HG03520 (cell line): ENCODE measurements around the gene CLDN17.

ENCODE experiments used
- ATAC-seq: cut with Tn5 transposase; IDR thresholded peaks from one replicate; pipeline ENCODE4 v1.9.1; 2021; ENCODE audit warnings: mild to moderate bottlenecking, moderate library complexity; ENCODE audit not compliant: unreplicated experiment

CLDN17 gene

GRCh38 chr21:30166705-30167104 lies at the start of gene CLDN17:
TSS of gene CLDN17 (minus strand) at chr21:30166805. CDS start at chr21:30166617, 188 bp downstream.
- no peak for ATAC-seq

- no peak for ATAC-seq
Measured at GRCh38 chr21:30216041-30216723, 49.6 kb upstream of the CLDN17 start, which contains the start of gene CLDN8. TSS of gene CLDN8 (minus strand) at chr21:30216097. CDS start at chr21:30215925, 172 bp downstream.

- ATAC-seq = no peak
Measured at GRCh38 chr21:30211071-30211470, 44.5 kb upstream of the CLDN17 start.

GRCh38 chr21:30209601-30210000 lies 43.0 kb upstream of the CLDN17 start:
- ATAC-seq = no peak

GRCh38 chr21:30207252-30207579 lies 40.6 kb upstream of the CLDN17 start:
- no peak for ATAC-seq

GRCh38 chr21:30206551-30207251 lies 40.1 kb upstream of the CLDN17 start:
- ATAC-seq = no peak

- ATAC-seq = no peak
Measured at GRCh38 chr21:30200000-30200399, 33.4 kb upstream of the CLDN17 start.

- no peak for ATAC-seq
Measured at GRCh38 chr21:30194701-30195299, 28.2 kb upstream of the CLDN17 start.

- ATAC-seq = no peak
Measured at GRCh38 chr21:30193201-30193600, 26.6 kb upstream of the CLDN17 start.

- ATAC-seq = no peak
Measured at GRCh38 chr21:30190554-30190953, 23.9 kb upstream of the CLDN17 start.

- no peak for ATAC-seq
Measured at GRCh38 chr21:30189773-30190172, 23.2 kb upstream of the CLDN17 start.

GRCh38 chr21:30186242-30186641 lies 19.6 kb upstream of the CLDN17 start:
- ATAC-seq = no peak

GRCh38 chr21:30168086-30168485 lies 1.5 kb upstream of the CLDN17 start:
- no peak for ATAC-seq

- no peak for ATAC-seq
Measured at GRCh38 chr21:30166171-30166570, 434 bp downstream of the CLDN17 start.

- no peak for ATAC-seq
Measured at GRCh38 chr21:30164796-30165195, 1.8 kb downstream of the CLDN17 start.

- ATAC-seq = no peak
Measured at GRCh38 chr21:30153697-30154340, 12.8 kb downstream of the CLDN17 start.

GRCh38 chr21:30152792-30153191 lies 13.8 kb downstream of the CLDN17 start:
- ATAC-seq = no peak

- ATAC-seq = no peak
Measured at GRCh38 chr21:30148906-30149305, 17.7 kb downstream of the CLDN17 start.

GRCh38 chr21:30146558-30147282 lies 19.9 kb downstream of the CLDN17 start:
- no peak for ATAC-seq

- no peak for ATAC-seq
Measured at GRCh38 chr21:30138483-30138882, 28.1 kb downstream of the CLDN17 start.

GRCh38 chr21:30129246-30129645 lies 37.4 kb downstream of the CLDN17 start:
- ATAC-seq = no peak
